ENCODE data around the gene SLC22A16. TPM values are rescaled to one million over a fixed set of nuclear protein-coding genes. Genes with fewer than 3 reads are reported as not detected.

The SLC22A16 gene
- total RNA-seq, 1 experiment from 2014 or later: not detected

GRCh38 chr6:110474500-110474899, 1.9 kb downstream of the SLC22A16 start:
- Histone ChIP-seq H2AFZ (no peak overlapping the region), H3K27me3 (ENCODE audit: insufficient read depth, low read depth) (no peaks in the 10 kb centered on the region), H3F3A (ENCODE audit: insufficient read depth, low read depth) (no peaks in the 10 kb centered on the region), H3K79me2 (ENCODE audit: low read depth) (no peaks in the 10 kb centered on the region), H3K4me1 (replicated peaks; ENCODE audit: insufficient read depth) (no peaks in the 10 kb centered on the region), H3K4me3 (no peak overlapping the region), H3K9me2 (ENCODE audit: insufficient read depth) (no peaks in the 10 kb centered on the region), H3K4me2 (no peak overlapping the region), H3K27ac (no peak overlapping the region), H3K9me3 (ENCODE audit: insufficient read depth, low read depth) (no peaks in the 10 kb centered on the region), H3K36me3 (ENCODE audit: low read depth) (no peaks in the 10 kb centered on the region), H4K20me1 (ENCODE audit: insufficient read depth) (no peaks in the 10 kb centered on the region)
- intact Hi-C loops (cut with micrococcal nuclease; ENCODE audit: unreplicated experiment): no loop called here
- ChIA-PET CTCF (no interaction called here), POLR2A (ENCODE audit: unreplicated experiment) (interaction anchor here (0.6 kb wide), 1 partner anchor 1003 kb away, joined by 4 read pairs; no protein-coding TSS in a partner anchor)
- no peak for DNase-seq
- BruUV-seq (replicated peaks): no TSS peak
- TF ChIP-seq EZH2 (IDR thresholded peaks at IDR 0.05; ENCODE audit: low read depth): no peak
- TF ChIP-seq CTCF (conservative IDR thresholded peaks at IDR 0.05): no peak

GRCh38 chr6:110472739-110473138, 3.7 kb downstream of the SLC22A16 start:
- no peaks in the 10 kb centered on the region for H4K20me1 ChIP-seq (ENCODE audit: insufficient read depth)
- no peak for DNase-seq
- H3K4me3 ChIP-seq: no peak overlapping the region
- no peaks in the 10 kb centered on the region for H3K79me2 ChIP-seq (ENCODE audit: low read depth)
- TF ChIP-seq CTCF (conservative IDR thresholded peaks at IDR 0.05) (no peak), EZH2 (IDR thresholded peaks at IDR 0.05; ENCODE audit: low read depth) (no peak)
- CTCF ChIA-PET: no interaction called here
- no peaks in the 10 kb centered on the region for H3F3A ChIP-seq (ENCODE audit: insufficient read depth, low read depth)
- no peak overlapping the region for H3K27ac ChIP-seq
- no peaks in the 10 kb centered on the region for H3K36me3 ChIP-seq (ENCODE audit: low read depth)
- intact Hi-C loops (cut with micrococcal nuclease; ENCODE audit: unreplicated experiment): no loop called here
- H3K27me3 ChIP-seq (ENCODE audit: insufficient read depth, low read depth): no peaks in the 10 kb centered on the region
- POLR2A ChIA-PET (ENCODE audit: unreplicated experiment): no interaction called here
- no peaks in the 10 kb centered on the region for H3K9me2 ChIP-seq (ENCODE audit: insufficient read depth)
- no peak overlapping the region for H3K4me2 ChIP-seq
- H3K4me1 ChIP-seq (replicated peaks; ENCODE audit: insufficient read depth): no peaks in the 10 kb centered on the region
- no peak overlapping the region for H2AFZ ChIP-seq
- no TSS peak for BruUV-seq (replicated peaks)
- H3K9me3 ChIP-seq (ENCODE audit: insufficient read depth, low read depth): no peaks in the 10 kb centered on the region

GRCh38 chr6:110471726-110472365, 4.6 kb downstream of the SLC22A16 start:
- Histone ChIP-seq H3K27ac (no peak overlapping the region), H2AFZ (no peak overlapping the region), H3F3A (ENCODE audit: insufficient read depth, low read depth) (no peaks in the 10 kb centered on the region), H3K9me3 (ENCODE audit: insufficient read depth, low read depth) (no peaks in the 10 kb centered on the region), H3K4me2 (no peak overlapping the region), H3K9me2 (ENCODE audit: insufficient read depth) (no peaks in the 10 kb centered on the region), H3K79me2 (ENCODE audit: low read depth) (no peaks in the 10 kb centered on the region), H3K36me3 (ENCODE audit: low read depth) (no peaks in the 10 kb centered on the region), H3K4me3 (no peak overlapping the region), H3K4me1 (replicated peaks; ENCODE audit: insufficient read depth) (no peaks in the 10 kb centered on the region), H3K27me3 (ENCODE audit: insufficient read depth, low read depth) (no peaks in the 10 kb centered on the region), H4K20me1 (ENCODE audit: insufficient read depth) (no peaks in the 10 kb centered on the region)
- DNase-seq: no peak
- intact Hi-C loops (cut with micrococcal nuclease; ENCODE audit: unreplicated experiment): no loop called here
- CTCF ChIA-PET: no interaction called here
- BruUV-seq (replicated peaks): no TSS peak
- POLR2A ChIA-PET (ENCODE audit: unreplicated experiment): no interaction called here
- TF ChIP-seq CTCF (conservative IDR thresholded peaks at IDR 0.05) (no peak), EZH2 (IDR thresholded peaks at IDR 0.05; ENCODE audit: low read depth) (no peak)

All from PC-9 (cell line).